DMS79 treated with DMSO at 0.1 percent for 48 hours (cell line): ENCODE data around the gene SCAF8.

Source experiments
- DNase-seq: peaks from one replicate; lab custom pipeline; 2025; lab: John Stamatoyannopoulos, UW

Gene SCAF8

GRCh38 chr6:154841109-154841508 lies 107.9 kb downstream of the SCAF8 start:
- DNase-seq, result no peak

- no peak for DNase-seq
Measured at GRCh38 chr6:154842833-154843232, 109.6 kb downstream of the SCAF8 start.

GRCh38 chr6:154847318-154847717 lies 114.1 kb downstream of the SCAF8 start:
- no peak for DNase-seq

- peak; percentile 62 for DNase-seq
Measured at GRCh38 chr6:154848580-154848979, 115.4 kb downstream of the SCAF8 start.

GRCh38 chr6:154849475-154849874 lies 116.3 kb downstream of the SCAF8 start:
- DNase-seq, result no peak

GRCh38 chr6:154852687-154853086 lies 119.5 kb downstream of the SCAF8 start:
- DNase-seq, result peak; percentile 64

GRCh38 chr6:154857529-154857928 lies 124.3 kb downstream of the SCAF8 start:
- no peak for DNase-seq

GRCh38 chr6:154861825-154862224 lies 128.6 kb downstream of the SCAF8 start:
- no peak for DNase-seq

- no peak for DNase-seq
Measured at GRCh38 chr6:154862536-154862935, 129.3 kb downstream of the SCAF8 start.

GRCh38 chr6:154864066-154864430 lies 130.8 kb downstream of the SCAF8 start:
- DNase-seq, result peak; percentile 5

- DNase-seq, result no peak
Measured at GRCh38 chr6:154865291-154865690, 132.1 kb downstream of the SCAF8 start.

- peak; percentile 43 for DNase-seq
Measured at GRCh38 chr6:154868143-154868594, 135.0 kb downstream of the SCAF8 start.

- peak; percentile 92 for DNase-seq
Measured at GRCh38 chr6:154872542-154873114, 139.4 kb downstream of the SCAF8 start.

GRCh38 chr6:154873546-154873945 lies 140.3 kb downstream of the SCAF8 start:
- DNase-seq, result no peak

- no peak for DNase-seq
Measured at GRCh38 chr6:154874773-154875592, 141.8 kb downstream of the SCAF8 start.

GRCh38 chr6:154876486-154877280 lies 143.5 kb downstream of the SCAF8 start:
- no peak for DNase-seq

GRCh38 chr6:154878871-154879491 lies 145.8 kb downstream of the SCAF8 start:
- DNase-seq, result no peak

GRCh38 chr6:154882107-154882506 lies 148.9 kb downstream of the SCAF8 start:
- DNase-seq, result no peak
